Upper lobe of left lung (tissue), 6 donors: ENCODE results near the gene CFAP157. TPM values are rescaled to one million over a fixed set of nuclear protein-coding genes. Genes with fewer than 3 reads are reported as not detected.

Experiments used
- ATAC-seq, 2 donors: fragments of 200-7000 bp; cut with Tn5 transposase; one replicate each; pipeline ENCODE4 v1.9.1; 2022; ENCODE audit warnings: mild to moderate bottlenecking in 2 of 2, moderate library complexity in 2 of 2; ENCODE audit not compliant: low FRiP score in 2 of 2
- DNase-seq, 2 donors: peaks; one replicate each; pipeline ENCODE4 v3.0.0-alpha.2; 2019 to 2020
- H3K27ac ChIP-seq, 4 donors: fragments of 200-600 bp; sonication (generic); one replicate each; pipeline ENCODE4 v1.5.1; 2016 to 2019
- H3K27me3 ChIP-seq, 4 donors: fragments of 200-600 bp; sonication (generic); one replicate each; pipeline ENCODE4 v1.5.1; 2017 to 2019
- H3K36me3 ChIP-seq, 4 donors: fragments of 200-600 bp; sonication (generic); one replicate each; pipeline ENCODE4 v1.5.1; 2016 to 2019
- H3K4me1 ChIP-seq, 4 donors: fragments of 200-600 bp; sonication (generic); one replicate each; pipeline ENCODE4 v1.5.1; 2018 to 2019
- H3K4me3 ChIP-seq, 4 donors: fragments of 200-600 bp; sonication (generic); one replicate each; pipeline ENCODE4 v1.5.1; 2017 to 2019; ENCODE audit warnings: mild to moderate bottlenecking in 2 of 4, moderate library complexity in 1 of 4
- H3K9me3 ChIP-seq, 4 donors: fragments of 200-600 bp; sonication (generic); one replicate each; pipeline ENCODE4 v1.5.1; 2018 to 2019
- CTCF ChIP-seq, 6 experiments: fragments of 450-650 bp in 4 of 6; fragments of 200-600 bp in 2 of 6; sonication (generic) in 2 of 6; IDR thresholded peaks; one replicate each; pipeline ENCODE4 v1.5.1; 2016 to 2019; ENCODE audit warnings: antibody characterized with exemption in 6 of 6
- EP300 ChIP-seq, 4 donors: sonication (generic); formaldehyde crosslinking; IDR thresholded peaks; one replicate each; pipeline ENCODE4 v1.5.1; 2017; ENCODE audit warnings: antibody characterized with exemption in 4 of 4, control low read depth in 2 of 4
- POLR2A ChIP-seq, 4 donors: fragments of 450-650 bp; IDR thresholded peaks; one replicate each; pipeline ENCODE4 v1.5.1; 2016 to 2017; ENCODE audit warnings: antibody characterized with exemption in 4 of 4, mild to moderate bottlenecking in 2 of 4
- POLR2AphosphoS5 ChIP-seq, 2 donors: sonication (generic); formaldehyde crosslinking; IDR thresholded peaks; one replicate each; pipeline ENCODE4 v1.5.1; 2017; ENCODE audit warnings: antibody characterized with exemption in 2 of 2
- WGBS, 2 donors: methylation state at CpG; one replicate each; pipeline ENCODE4 v1.1.5; 2017 to 2018; 5-methylcytosine and 5-hydroxymethylcytosine counted together
- total RNA-seq, 6 donors: library from RNA; depleted of rRNA in 4 of 6; stranded (reverse); fragments of >200 nt in 4 of 6; gene quantifications; one replicate each; pipeline versions ENCODE4 v1.1.0 to v1.2.1, GENCODE V29; 2016 to 2021
- donor health status: DM: no; HTN: no; CAD: no; lungs with moderate emphysema.
- donor health status: DM: no; HTN: yes; CAD: no; lungs with severe emphysema.

Gene CFAP157
- total RNA-seq, 6 donors from 2014 or later: 0.77 to 125 (median 37.0) TPM

DNA sequence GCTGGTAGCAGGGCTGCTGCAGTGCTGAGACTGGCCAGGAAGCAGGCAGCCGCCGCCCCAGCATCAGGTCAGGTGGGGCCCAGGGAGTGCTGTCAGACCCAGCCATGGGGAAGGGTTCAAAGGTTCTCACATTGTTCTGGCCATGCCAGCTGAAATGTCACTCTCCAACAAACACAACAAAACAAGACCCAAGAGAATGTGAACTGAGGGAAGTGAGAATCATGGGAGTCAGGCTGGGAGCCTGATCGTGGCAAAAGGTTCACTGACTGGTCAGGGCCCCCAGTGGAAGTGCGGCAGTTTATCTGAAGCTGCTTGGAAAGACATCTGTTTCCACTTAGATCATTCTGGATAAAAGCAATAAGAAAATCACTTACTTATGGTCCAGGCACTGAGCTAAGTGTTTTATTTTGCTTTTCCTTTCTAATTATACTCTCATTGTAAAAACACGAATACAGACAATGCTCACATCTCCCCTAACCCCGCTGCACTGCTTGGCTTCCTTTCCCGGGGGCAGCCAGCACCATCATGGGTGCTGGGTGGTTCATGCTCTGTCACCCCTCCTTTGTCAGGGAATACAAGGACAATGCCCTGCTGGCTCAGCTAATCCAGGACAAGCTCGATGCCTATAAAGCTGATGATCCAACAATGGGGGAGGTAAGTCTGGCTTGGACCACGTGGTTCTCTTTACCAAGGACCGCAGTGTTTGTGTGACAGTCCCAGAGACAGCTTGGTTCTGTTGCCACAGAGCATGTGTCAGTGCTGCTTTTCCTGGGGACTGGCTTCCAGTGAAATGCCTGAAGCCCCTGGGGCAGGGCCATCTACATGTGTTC lies 41.9 kb upstream of the CFAP157 start:
- peak; percentile 35 to 62 for ATAC-seq
- TF ChIP-seq CTCF (IDR thresholded peaks at IDR 0.05) (no peak), POLR2AphosphoS5 (IDR thresholded peaks at IDR 0.05) (no peak), EP300 (IDR thresholded peaks at IDR 0.05) (no peak), POLR2A (IDR thresholded peaks at IDR 0.05) (no peak)
- Histone ChIP-seq H3K4me3 (no peak overlapping the region), H3K4me1 (peaks cover 0 to 8% (median 2%) of the 10 kb centered on the region in 4 donors), H3K9me3 (no peaks in the 10 kb centered on the region), H3K27ac (peak overlapping the region; percentile 20 to 52 (median 39)), H3K36me3 (peaks cover 16 to 84% (median 43%) of the 10 kb centered on the region in 4 donors), H3K27me3 (no peaks in the 10 kb centered on the region)
- 41 to 74% methylated on average over 8 of the region's 10 CpGs for WGBS, 2 donors
- DNase-seq: no peak

- ATAC-seq: no peak
- WGBS, 2 donors: 74 to 77% methylated on average over 3 of the region's 3 CpGs
- Histone ChIP-seq H3K4me3 (no peak overlapping the region), H3K27ac (no peak overlapping the region), H3K9me3 (no peaks in the 10 kb centered on the region), H3K27me3 (no peaks in the 10 kb centered on the region), H3K36me3 (peaks cover 10 to 85% (median 48%) of the 10 kb centered on the region in 4 donors), H3K4me1 (peaks cover 0 to 8% (median 2%) of the 10 kb centered on the region in 4 donors)
- TF ChIP-seq POLR2A (IDR thresholded peaks at IDR 0.05): no peak
- no peak for TF ChIP-seq EP300 (IDR thresholded peaks at IDR 0.05)
- TF ChIP-seq CTCF (IDR thresholded peaks at IDR 0.05): no peak
- TF ChIP-seq POLR2AphosphoS5 (IDR thresholded peaks at IDR 0.05): no peak
- DNase-seq: no peak
These were observed 39.5 kb upstream of the CFAP157 start for GRCh38 chr9:127667127-127667844.

DNA sequence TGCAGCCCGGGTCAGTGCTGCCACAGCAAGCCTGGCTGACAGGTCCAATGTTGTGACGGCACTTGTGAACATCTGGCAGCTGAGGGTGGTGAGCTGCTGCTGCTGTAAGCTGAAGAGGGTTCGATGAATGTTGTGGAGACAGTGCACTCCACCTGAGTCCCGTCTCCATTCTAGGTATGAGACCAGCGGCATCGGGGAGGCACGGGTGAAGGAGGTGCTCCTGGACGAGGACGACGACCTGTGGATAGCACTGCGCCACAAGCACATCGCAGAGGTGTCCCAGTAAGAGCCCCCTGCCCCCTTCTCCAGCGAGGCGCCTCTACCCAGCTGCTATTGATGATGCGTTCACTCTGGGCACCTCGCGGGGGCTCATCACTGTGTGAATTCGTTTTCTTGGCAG lies 38.9 kb upstream of the CFAP157 start:
- no peaks in the 10 kb centered on the region for H3K27me3 ChIP-seq
- no peak for TF ChIP-seq EP300 (IDR thresholded peaks at IDR 0.05)
- TF ChIP-seq CTCF (IDR thresholded peaks at IDR 0.05): no peak
- TF ChIP-seq POLR2AphosphoS5 (IDR thresholded peaks at IDR 0.05): no peak
- TF ChIP-seq POLR2A (IDR thresholded peaks at IDR 0.05): no peak
- DNase-seq (peak in 1 of 2 donors; percentile 41), ATAC-seq (no peak)
- peaks cover 13 to 85% (median 50%) of the 10 kb centered on the region in 4 donors for H3K36me3 ChIP-seq
- WGBS, 2 donors: 91 to 95% methylated on average over 18 of the region's 18 CpGs
- no peak overlapping the region for H3K27ac ChIP-seq
- no peak overlapping the region for H3K4me3 ChIP-seq
- peaks cover 0 to 8% (median 2%) of the 10 kb centered on the region in 4 donors for H3K4me1 ChIP-seq
- H3K9me3 ChIP-seq: no peaks in the 10 kb centered on the region

- DNase-seq (no peak), ATAC-seq (no peak)
- H3K27ac ChIP-seq: no peak overlapping the region
- H3K4me3 ChIP-seq: no peak overlapping the region
- no peak for TF ChIP-seq POLR2AphosphoS5 (IDR thresholded peaks at IDR 0.05)
- TF ChIP-seq CTCF (IDR thresholded peaks at IDR 0.05): no peak
- TF ChIP-seq EP300 (IDR thresholded peaks at IDR 0.05): no peak
- no peaks in the 10 kb centered on the region for H3K27me3 ChIP-seq
- no peaks in the 10 kb centered on the region for H3K4me1 ChIP-seq
- no peaks in the 10 kb centered on the region for H3K9me3 ChIP-seq
- WGBS, 2 donors: 89 to 96% methylated on average over 7 of the region's 7 CpGs
- peaks cover 17 to 91% (median 47%) of the 10 kb centered on the region in 4 donors for H3K36me3 ChIP-seq
These were observed 33.6 kb upstream of the CFAP157 start for GRCh38 chr9:127673234-127673633.
